RWPE1 (cell line): ENCODE measurements around the gene SIAH2.
A peak's percentile ranks its signal among the peaks of the same experiment; 100 is the strongest.

Experiments
- CTCF ChIA-PET: fragments of 350-600 bp; sonication (Branson Sonifier 250); formaldehyde crosslinking; extraction: SDS; loops from one replicate; lab custom pipeline; 2021; lab: Yijun Ruan, JAX
- POLR2A ChIA-PET: fragments of 400-600 bp; formaldehyde crosslinking; extraction: SDS; loops from one replicate; lab custom pipeline; 2020; ENCODE audit warnings: antibody characterized with exemption; ENCODE audit not compliant: low non-redundant PET; lab: Yijun Ruan, JAX
- DNase-seq: peaks from one replicate; pipeline ENCODE4 v3.0.0; 2012; ENCODE audit warnings: low spot score
- H3K27ac ChIP-seq: fragments of 450-650 bp; 2 replicates; pipeline ENCODE4 v1.5.1; 2017
- CTCF ChIP-seq: fragments of 450-650 bp; conservative IDR thresholded peaks from 2 replicates; pipeline ENCODE4 v1.5.1; 2017; ENCODE audit warnings: low read depth, mild to moderate bottlenecking

Gene SIAH2

DNA sequence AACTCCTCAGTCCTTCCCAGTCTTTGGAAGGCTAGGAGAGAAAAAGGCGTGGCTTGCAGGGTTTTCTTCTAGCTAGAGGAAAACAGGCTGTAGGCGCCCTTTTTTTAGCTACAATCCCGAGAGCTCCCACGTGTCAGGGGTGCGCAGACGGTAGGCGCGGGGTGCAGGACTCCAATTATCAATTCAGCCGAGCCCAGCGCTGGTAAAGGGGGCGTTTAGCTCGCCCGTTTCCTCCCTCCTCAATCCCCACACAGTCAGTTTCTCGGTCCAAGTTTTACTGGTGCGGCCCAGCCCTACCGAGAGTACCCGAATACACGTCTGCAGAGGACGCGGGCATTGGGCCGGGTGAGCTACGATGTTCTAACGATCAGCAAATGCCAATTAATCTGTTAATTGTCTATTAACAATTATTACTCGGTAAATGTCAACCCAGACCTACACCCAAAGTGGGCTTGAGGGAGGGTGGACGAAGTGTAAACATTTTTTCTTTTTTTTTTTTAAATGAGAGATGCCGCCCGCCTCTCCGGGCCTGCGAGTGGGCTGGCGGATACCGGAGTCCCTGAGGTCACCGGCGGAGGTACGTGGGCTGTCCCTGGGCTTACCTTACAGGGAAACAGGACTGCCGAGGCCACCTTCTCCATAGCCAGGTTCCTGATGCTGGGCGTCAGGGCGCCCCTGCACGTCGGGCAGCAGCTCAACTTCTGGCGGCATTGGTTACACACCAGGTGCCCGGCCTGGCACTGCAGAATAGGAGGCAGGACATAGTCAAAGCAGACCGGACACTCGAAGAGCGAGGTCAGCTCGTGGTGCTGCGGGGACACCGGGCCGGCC is 923 bp downstream of the SIAH2 start:
- H3K27ac ChIP-seq, result peak overlapping the region; percentile 97
- no peak for TF ChIP-seq CTCF
- peak; percentile 59 for DNase-seq
- ChIA-PET CTCF (interaction anchor here (0.7 to 1.3 kb wide), 3 partner anchors 10 to 110 kb away, joined by 3 to 5 read pairs (median 5); no protein-coding TSS in a partner anchor), POLR2A (interaction anchor here (0.5 kb wide), 1 partner anchor 24 kb away, joined by 3 read pairs; no protein-coding TSS in a partner anchor)

- TF ChIP-seq CTCF, result no peak
- ChIA-PET CTCF (interaction anchor here (0.9 kb wide), 1 partner anchor 9 kb away, joined by 5 read pairs; no protein-coding TSS in a partner anchor), POLR2A (no interaction called here)
- no peak overlapping the region for H3K27ac ChIP-seq
- no peak for DNase-seq
Measured at GRCh38 chr3:150760431-150761200, 2.4 kb downstream of the SIAH2 start.

- no peak for DNase-seq
- no peak for TF ChIP-seq CTCF
- CTCF ChIA-PET, result interaction anchor here (0.6 kb wide), 1 partner anchor 26 kb away, joined by 3 read pairs; no protein-coding TSS in a partner anchor
- no peak overlapping the region for H3K27ac ChIP-seq
- POLR2A ChIA-PET, result no interaction called here
Measured at GRCh38 chr3:150759947-150760346, 3.0 kb downstream of the SIAH2 start.

DNA sequence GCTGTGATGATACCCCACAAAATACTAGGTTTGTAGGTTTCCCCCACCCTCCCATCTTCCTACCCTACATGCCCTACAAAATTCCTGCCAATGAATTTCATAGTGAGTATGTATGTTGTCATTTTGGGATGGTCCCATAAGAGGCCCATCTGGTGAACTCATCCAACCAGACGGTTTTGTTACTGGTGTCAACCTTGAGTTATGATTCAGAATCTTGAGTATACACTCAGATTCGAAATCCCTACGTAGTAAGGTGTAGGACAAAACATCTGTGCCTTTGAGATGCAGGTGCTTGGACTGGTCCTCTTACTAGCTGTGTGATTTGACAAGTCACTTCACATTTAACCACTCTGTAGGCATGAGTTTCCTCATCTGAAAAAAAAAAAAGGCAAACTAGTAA is 3.6 kb downstream of the SIAH2 start:
- POLR2A ChIA-PET, result no interaction called here
- CTCF ChIA-PET, result interaction anchor here (0.6 to 0.7 kb wide), 2 partner anchors 25 to 1648 kb away, joined by 3 to 5 read pairs; no protein-coding TSS in a partner anchor
- peak; percentile 53 for DNase-seq
- no peak for TF ChIP-seq CTCF
- no peak overlapping the region for H3K27ac ChIP-seq

DNA sequence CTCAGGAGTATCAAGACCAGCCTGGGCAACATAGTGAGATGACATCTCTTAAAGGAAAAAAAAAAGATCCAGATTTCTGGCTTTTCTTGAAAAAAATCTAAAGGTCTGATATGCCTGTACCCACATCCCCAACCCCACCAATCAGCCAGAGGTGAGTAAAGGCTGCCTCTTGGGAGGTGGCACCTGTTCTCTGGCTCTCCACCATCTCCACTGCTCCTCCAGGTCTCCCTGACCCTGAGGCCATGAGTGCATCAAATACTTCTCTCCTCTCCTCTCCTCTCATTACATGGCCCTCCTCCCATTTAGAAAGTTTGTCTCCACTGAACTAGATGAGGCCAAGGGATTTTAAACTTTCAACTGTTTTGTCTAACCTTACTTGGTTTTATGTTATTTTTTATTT is 5.2 kb downstream of the SIAH2 start:
- DNase-seq, result no peak

More for the DNA sequence above, 5.2 kb downstream of the SIAH2 start:
- TF ChIP-seq CTCF, result no peak
- ChIA-PET POLR2A (no interaction called here), CTCF (no interaction called here)
- no peak overlapping the region for H3K27ac ChIP-seq
